ENCODE results near the gene FHL3.

The FHL3 gene

GRCh38 chr1:38000529-38001455, 4.5 kb downstream of the FHL3 start:
- DNase-seq, result no peak
- Histone ChIP-seq H3K36me3 (no peaks in the 10 kb centered on the region; the same call in none of the 2 replicates), H3K4me3 (ENCODE audit: low read depth, low read length) (no peak overlapping the region)

DNA sequence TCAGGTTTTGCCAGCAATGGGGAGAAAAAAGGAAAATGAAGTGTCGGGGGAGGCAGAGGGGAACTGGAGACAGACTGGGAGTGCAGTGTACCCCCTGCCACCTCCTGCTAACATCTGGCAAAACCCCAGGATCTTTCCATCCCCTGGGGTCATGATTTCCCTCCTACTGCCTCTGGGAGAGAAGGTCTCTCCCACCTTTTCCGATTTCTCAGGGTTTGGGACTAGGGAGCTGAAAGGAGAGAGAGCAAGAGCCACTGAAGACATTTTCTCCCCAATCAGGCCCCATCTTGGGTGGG, 5.1 kb downstream of the FHL3 start:
- Histone ChIP-seq H3K4me3 (ENCODE audit: low read depth, low read length) (no peak overlapping the region), H3K27ac (no peak overlapping the region), H3K36me3 (no peaks in the 10 kb centered on the region; the same call in none of the 2 replicates), H3K9me3 (ENCODE audit: severe bottlenecking) (no peaks in the 10 kb centered on the region), H3K27me3 (ENCODE audit: insufficient read depth, low read depth, severe bottlenecking) (no peaks in the 10 kb centered on the region)
- no peak for DNase-seq
- TF ChIP-seq, protein P1, sequence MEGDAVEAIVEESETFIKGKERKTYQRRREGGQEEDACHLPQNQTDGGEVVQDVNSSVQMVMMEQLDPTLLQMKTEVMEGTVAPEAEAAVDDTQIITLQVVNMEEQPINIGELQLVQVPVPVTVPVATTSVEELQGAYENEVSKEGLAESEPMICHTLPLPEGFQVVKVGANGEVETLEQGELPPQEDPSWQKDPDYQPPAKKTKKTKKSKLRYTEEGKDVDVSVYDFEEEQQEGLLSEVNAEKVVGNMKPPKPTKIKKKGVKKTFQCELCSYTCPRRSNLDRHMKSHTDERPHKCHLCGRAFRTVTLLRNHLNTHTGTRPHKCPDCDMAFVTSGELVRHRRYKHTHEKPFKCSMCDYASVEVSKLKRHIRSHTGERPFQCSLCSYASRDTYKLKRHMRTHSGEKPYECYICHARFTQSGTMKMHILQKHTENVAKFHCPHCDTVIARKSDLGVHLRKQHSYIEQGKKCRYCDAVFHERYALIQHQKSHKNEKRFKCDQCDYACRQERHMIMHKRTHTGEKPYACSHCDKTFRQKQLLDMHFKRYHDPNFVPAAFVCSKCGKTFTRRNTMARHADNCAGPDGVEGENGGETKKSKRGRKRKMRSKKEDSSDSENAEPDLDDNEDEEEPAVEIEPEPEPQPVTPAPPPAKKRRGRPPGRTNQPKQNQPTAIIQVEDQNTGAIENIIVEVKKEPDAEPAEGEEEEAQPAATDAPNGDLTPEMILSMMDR (IDR thresholded peaks at IDR 0.05; ENCODE audit: low read depth, low read length), result no peak

More at GRCh38 chr1:38000529-38001455, 4.5 kb downstream of the FHL3 start:
- no peaks in the 10 kb centered on the region for H3K9me3 ChIP-seq (ENCODE audit: severe bottlenecking)
- no peaks in the 10 kb centered on the region for H3K27me3 ChIP-seq (ENCODE audit: insufficient read depth, low read depth, severe bottlenecking)
- TF ChIP-seq, protein P1 (IDR thresholded peaks at IDR 0.05; ENCODE audit: low read depth, low read length), result no peak
- no peak overlapping the region for H3K27ac ChIP-seq

DNA sequence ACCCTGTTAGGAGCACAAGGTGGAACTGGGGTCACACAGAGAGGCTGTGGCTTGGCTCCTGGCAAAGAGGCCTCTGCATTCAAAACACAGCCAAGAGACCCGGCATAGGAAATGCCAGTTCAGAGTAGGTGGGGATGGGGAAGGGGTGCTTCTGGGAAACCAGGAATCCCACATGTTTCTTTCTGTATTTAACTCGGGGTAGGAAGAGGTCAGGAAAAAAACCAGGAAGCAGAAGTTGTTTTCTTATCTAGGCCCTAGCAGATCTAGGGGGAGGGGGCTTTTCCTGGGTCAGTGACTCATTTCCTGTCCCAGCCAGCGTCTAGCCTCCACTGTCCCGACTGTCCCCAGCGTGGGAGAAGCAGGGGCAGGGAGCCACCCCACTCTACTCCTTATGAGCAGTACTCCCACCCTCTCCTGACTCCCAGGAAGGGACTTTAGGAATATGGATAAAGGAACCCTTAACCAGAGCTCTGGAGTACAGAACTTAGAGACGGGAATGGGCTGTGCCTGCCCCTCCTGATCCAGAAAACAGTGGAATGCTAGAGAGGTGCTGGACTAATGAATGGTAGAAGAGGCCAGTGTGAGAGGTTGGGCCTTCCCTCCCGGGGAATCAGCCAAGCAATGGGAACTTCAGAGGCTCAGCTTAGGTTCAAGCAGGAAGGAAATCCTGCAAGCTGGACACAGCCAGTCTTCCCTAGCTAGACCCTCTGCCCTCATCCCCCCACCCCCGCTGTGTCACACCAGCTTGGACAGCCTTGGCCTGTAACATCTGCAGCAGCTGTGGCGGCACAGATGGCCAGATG, 5.7 kb downstream of the FHL3 start:
- H3K4me3 ChIP-seq (ENCODE audit: low read depth, low read length), result no peak overlapping the region
- H3K36me3 ChIP-seq, result no peaks in the 10 kb centered on the region; the same call in none of the 2 replicates
- no peak for DNase-seq
- H3K9me3 ChIP-seq (ENCODE audit: severe bottlenecking), result no peaks in the 10 kb centered on the region
- no peaks in the 10 kb centered on the region for H3K27me3 ChIP-seq (ENCODE audit: insufficient read depth, low read depth, severe bottlenecking)
- TF ChIP-seq, protein P1 (IDR thresholded peaks at IDR 0.05; ENCODE audit: low read depth, low read length), result no peak
- H3K27ac ChIP-seq, result no peak overlapping the region

DNA sequence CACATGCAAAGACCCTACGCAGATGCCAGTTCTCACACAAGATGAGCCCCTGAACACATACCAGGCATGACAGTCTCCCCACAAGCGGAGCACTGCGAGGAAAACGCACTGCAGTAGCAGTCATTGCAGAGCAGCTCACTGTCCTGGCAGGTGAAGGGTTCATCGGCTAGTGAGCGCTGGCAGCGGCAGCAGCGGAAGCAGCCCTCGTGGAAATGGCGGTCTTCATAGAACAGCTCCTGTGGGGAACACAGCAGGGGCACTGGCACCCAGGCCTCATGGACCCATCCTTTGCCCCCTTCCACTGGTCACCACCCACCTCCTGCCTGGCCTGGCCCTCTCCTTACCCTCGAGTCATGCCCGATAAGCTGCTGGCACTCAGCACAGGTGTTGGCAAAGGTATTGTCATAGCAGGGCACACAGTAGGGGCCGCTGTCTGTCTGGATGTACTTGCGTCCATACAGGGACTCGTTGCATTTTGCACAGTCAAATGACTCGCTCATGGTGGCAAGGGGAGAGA, 6.3 kb downstream of the FHL3 start:
- TF ChIP-seq, protein P1 (IDR thresholded peaks at IDR 0.05; ENCODE audit: low read depth, low read length), result no peak
- Histone ChIP-seq H3K9me3 (ENCODE audit: severe bottlenecking) (no peaks in the 10 kb centered on the region), H3K4me3 (ENCODE audit: low read depth, low read length) (no peak overlapping the region)

GRCh38 chr1:37998089-37998808, 7.1 kb downstream of the FHL3 start:
- no peak overlapping the region for H3K4me3 ChIP-seq (ENCODE audit: low read depth, low read length)
- no peaks in the 10 kb centered on the region; the same call in none of the 2 replicates for H3K36me3 ChIP-seq
- no peaks in the 10 kb centered on the region for H3K9me3 ChIP-seq (ENCODE audit: severe bottlenecking)
- DNase-seq, result no peak
- H3K27ac ChIP-seq, result no peak overlapping the region
- no peaks in the 10 kb centered on the region for H3K27me3 ChIP-seq (ENCODE audit: insufficient read depth, low read depth, severe bottlenecking)
- TF ChIP-seq, protein P1 (IDR thresholded peaks at IDR 0.05; ENCODE audit: low read depth, low read length), result no peak

More for the DNA sequence above, 6.3 kb downstream of the FHL3 start:
- Histone ChIP-seq H3K27me3 (ENCODE audit: insufficient read depth, low read depth, severe bottlenecking) (no peaks in the 10 kb centered on the region), H3K27ac (no peak overlapping the region), H3K36me3 (no peaks in the 10 kb centered on the region; the same call in none of the 2 replicates)
- DNase-seq, result no peak
